HepG2 (cell line): ENCODE results near the gene RNF208. TPM values are rescaled to one million over a fixed set of nuclear protein-coding genes. Genes with fewer than 3 reads are reported as not detected.

ENCODE experiments used
- ATAC-seq: fragments of 200-7000 bp; cut with Tn5 transposase; 3 replicates; pipeline ENCODE4 v1.9.1; 2020; ENCODE audit warnings: mild to moderate bottlenecking, moderate library complexity
- BruUV-seq: library from RNA; stranded (reverse); fragments of 400-500 nt; replicated peaks from 2 replicates; lab custom pipeline; 2021; lab: Mats Ljungman, UMichigan
- CTCF ChIA-PET: fragments of 300-600 bp; formaldehyde crosslinking; extraction: SDS; loops from one replicate; lab custom pipeline; 2021; ENCODE audit warnings: low total read pairs, inconsistent platforms, low intra/inter-chr PET ratio; lab: Yijun Ruan, JAX
- POLR2A ChIA-PET: fragments of 350-600 bp; sonication (Branson Sonifier 250); formaldehyde crosslinking; loops from one replicate; lab custom pipeline; 2020; ENCODE audit warnings: antibody characterized with exemption, inconsistent platforms; lab: Yijun Ruan, JAX
- DNase-seq: peaks from one replicate; pipeline ENCODE4 v3.0.0-alpha.2; 2015; ENCODE audit warnings: low spot score
- FAIRE-seq: peaks from 3 replicates; lab custom pipeline; 2011; peaks lifted over from hg19 to GRCh38; lab: Jason Lieb, UNC
- H2AFZ ChIP-seq: one replicate; pipeline ENCODE4 v1.6.1; 2011; ENCODE audit warnings: low read length, inconsistent platforms
- H3K27ac ChIP-seq: fragments of 300-600 bp; 3 replicates; pipeline ENCODE4 v1.8.0; 2011; ENCODE audit warnings: mixed run types, mild to moderate bottlenecking, mixed read lengths, low read length, inconsistent platforms; ENCODE audit not compliant: insufficient read depth; ENCODE audit errors: extremely low read length
- H3K27me3 ChIP-seq, 2 experiments: fragments of 200-600 bp in 1 of 2; 2 replicates in 1 of 2; 3 replicates in 1 of 2; pipeline versions ENCODE4 v1.6.0 to v1.8.0; 2011; ENCODE audit warnings: low read length in 2 of 2, mild to moderate bottlenecking in 2 of 2, moderate library complexity in 2 of 2, inconsistent platforms in 1 of 2; ENCODE audit not compliant: insufficient read depth in 2 of 2, control insufficient read depth in 1 of 2
- H3K36me3 ChIP-seq, 2 experiments: fragments of 200-600 bp in 1 of 2; replicated peaks in 1 of 2; 2 replicates in 1 of 2; 3 replicates in 1 of 2; pipeline versions ENCODE4 v1.5.1 to v1.8.0; 2011; ENCODE audit warnings: low read length in 2 of 2, inconsistent platforms in 1 of 2; ENCODE audit not compliant: insufficient read depth in 2 of 2, control insufficient read depth in 1 of 2
- H3K4me1 ChIP-seq: 2 replicates; pipeline ENCODE4 v1.5.1; 2012; ENCODE audit warnings: low read length, inconsistent platforms; ENCODE audit not compliant: insufficient read depth
- H3K4me2 ChIP-seq: 2 replicates; pipeline ENCODE4 v1.6.0; 2011; ENCODE audit warnings: low read depth, low read length, inconsistent platforms
- H3K4me3 ChIP-seq, 3 experiments: fragments of 200-600 bp in 1 of 3; sonication (generic), shearing (Covaris generic) in 1 of 3; replicated peaks in 1 of 3; 2 replicates each; pipeline ENCODE4 v1.5.1; 2011 to 2016; ENCODE audit warnings: low read length in 3 of 3, inconsistent platforms in 2 of 3, low read depth in 2 of 3, mild to moderate bottlenecking in 2 of 3, control low read depth in 1 of 3, mixed read lengths in 1 of 3; ENCODE audit not compliant: insufficient read depth in 1 of 3
- H3K79me2 ChIP-seq: one replicate; pipeline ENCODE4 v1.6.1; 2011; ENCODE audit warnings: low read length, inconsistent platforms; ENCODE audit not compliant: insufficient read depth
- H3K9ac ChIP-seq: 2 replicates; pipeline ENCODE4 v1.6.0; 2011; ENCODE audit warnings: mild to moderate bottlenecking, low read depth, low read length, inconsistent platforms; ENCODE audit not compliant: insufficient read depth
- H3K9me3 ChIP-seq: 2 replicates; pipeline ENCODE4 v1.5.1; 2012; ENCODE audit warnings: mild to moderate bottlenecking, low read length
- H4K20me1 ChIP-seq: 2 replicates; pipeline ENCODE4 v1.6.0; 2011; ENCODE audit warnings: inconsistent platforms, mild to moderate bottlenecking, low read length, moderate library complexity; ENCODE audit not compliant: insufficient read depth
- ATF4 ChIP-seq, 2 experiments: fragments of 450-650 bp in 1 of 2; sonication (generic) in 1 of 2; formaldehyde crosslinking; IDR thresholded peaks; 2 replicates each; pipeline versions ENCODE4 v1.5.0 to v1.8.0; 2020 to 2022; ENCODE audit warnings: mild to moderate bottlenecking in 1 of 2, missing genetic modification reagents in 1 of 2
- DDIT3 ChIP-seq: sonication (generic); formaldehyde crosslinking; IDR thresholded peaks from 2 replicates; pipeline ENCODE4 v1.4.0; 2020; ENCODE audit warnings: mild to moderate bottlenecking, missing genetic modification reagents
- DZIP1 ChIP-seq: sonication (generic); formaldehyde crosslinking; IDR thresholded peaks from 2 replicates; pipeline ENCODE4 v1.5.0; 2020; ENCODE audit warnings: mild to moderate bottlenecking, missing genetic modification reagents
- GABPA ChIP-seq, 2 experiments: IDR thresholded peaks; 2 replicates each; pipeline ENCODE4 v1.6.1; 2011 to 2016; ENCODE audit warnings: low read depth in 2 of 2, low read length in 1 of 2, missing biosample characterization in 1 of 2, missing genetic modification characterization in 1 of 2
- KDM3A ChIP-seq: IDR thresholded peaks from 2 replicates; pipeline ENCODE4 v1.6.1; 2018; ENCODE audit warnings: low read depth, missing compliant biosample characterization
- KDM6A ChIP-seq: IDR thresholded peaks from 2 replicates; pipeline ENCODE4 v1.6.1; 2016; ENCODE audit warnings: low read depth
- NFIB ChIP-seq: sonication (generic); formaldehyde crosslinking; IDR thresholded peaks from 2 replicates; pipeline ENCODE4 v1.9.0; 2021; ENCODE audit warnings: missing genetic modification reagents, mild to moderate bottlenecking, borderline replicate concordance
- POLR2G ChIP-seq: fragments of 200-400 bp; formaldehyde crosslinking; IDR thresholded peaks from 2 replicates; pipeline ENCODE4 v1.6.1; 2018; ENCODE audit warnings: mild to moderate bottlenecking, low read depth, low read length, moderate library complexity
- PRMT3 ChIP-seq: sonication (generic); formaldehyde crosslinking; IDR thresholded peaks from 2 replicates; pipeline ENCODE4 v1.8.1; 2022; ENCODE audit warnings: low read depth, mild to moderate bottlenecking, moderate library complexity, missing genetic modification reagents, borderline replicate concordance
- SRY ChIP-seq: sonication (generic); formaldehyde crosslinking; IDR thresholded peaks from 2 replicates; pipeline ENCODE4 v1.8.0; 2022; ENCODE audit warnings: mild to moderate bottlenecking, missing genetic modification reagents
- ZBTB20 ChIP-seq: sonication (generic); formaldehyde crosslinking; IDR thresholded peaks from 2 replicates; pipeline ENCODE4 v1.8.1; 2023; ENCODE audit warnings: missing genetic modification reagents, low read depth, mild to moderate bottlenecking, borderline replicate concordance
- ZBTB37 ChIP-seq: sonication (generic); formaldehyde crosslinking; IDR thresholded peaks from 2 replicates; pipeline ENCODE4 v1.4.0; 2020; ENCODE audit warnings: mild to moderate bottlenecking, missing genetic modification reagents
- ZMYM3 ChIP-seq: sonication (generic); formaldehyde crosslinking; IDR thresholded peaks from 2 replicates; pipeline ENCODE4 v1.5.1; 2020; ENCODE audit warnings: mild to moderate bottlenecking, missing genetic modification reagents
- ZNF484 ChIP-seq: sonication (generic); formaldehyde crosslinking; IDR thresholded peaks from 2 replicates; pipeline ENCODE4 v1.5.1; 2020; ENCODE audit warnings: mild to moderate bottlenecking, low read depth, missing genetic modification reagents, borderline replicate concordance
- ZNF547 ChIP-seq: sonication (generic); formaldehyde crosslinking; IDR thresholded peaks from 2 replicates; pipeline ENCODE4 v1.5.1; 2020; ENCODE audit warnings: mild to moderate bottlenecking, missing genetic modification reagents
- ZNF773 ChIP-seq: sonication (generic); formaldehyde crosslinking; IDR thresholded peaks from 2 replicates; pipeline ENCODE4 v1.4.0; 2020; ENCODE audit warnings: missing genetic modification reagents, borderline replicate concordance
- ZNF782 ChIP-seq: sonication (generic); formaldehyde crosslinking; IDR thresholded peaks from 2 replicates; pipeline ENCODE4 v1.4.0; 2020; ENCODE audit warnings: missing genetic modification reagents, mild to moderate bottlenecking, borderline replicate concordance
- WGBS: methylation state at CpG from one replicate; pipeline ENCODE4 v1.1.6; 2017; ENCODE audit warnings: low lambda C conversion rate; 5-methylcytosine and 5-hydroxymethylcytosine counted together
- in situ Hi-C: cut with HindIII; loops from 2 replicates; pipeline ENCODE4 v1.10.0; 2017; ENCODE audit warnings: low pct_unique_long_range_greater_than_20kb; ENCODE audit not compliant: extremely low pct_ligation_motif_present
- intact Hi-C: fragments of 100-400 bp; cut with micrococcal nuclease; formaldehyde crosslinking; loops from one replicate; pipeline ENCODE4 v1.10.0; 2022; ENCODE audit not compliant: unreplicated experiment
- polyA plus RNA-seq, 8 experiments: library from polyadenylated mRNA; depleted of rRNA in 3 of 8; stranded (reverse) in 7 of 8; unstranded in 1 of 8; fragments of >200 nt; fragmentation: Illumina TruSeq in 4 of 8; extraction: Trizol in 4 of 8; gene quantifications; 2 replicates each; pipeline versions ENCODE4 v1.2.1 to v1.2.3, GENCODE V29; 2011 to 2016; ENCODE audit warnings: low read depth in 4 of 8, missing spikeins in 1 of 8, mixed read lengths in 1 of 8; ENCODE audit not compliant: insufficient read depth in 1 of 8
- total RNA-seq, 5 experiments: library from RNA; depleted of rRNA; stranded (reverse); fragments of >200 nt; fragmentation: Illumina TruSeq; extraction: Trizol; gene quantifications; 2 replicates each; pipeline ENCODE4 v1.2.3, GENCODE V29; 2016; ENCODE audit warnings: low read depth in 1 of 5

RNF208 gene
- total and polyA plus RNA-seq, 2 of the 13 experiments (the other 11 are each of a cell fraction or from before 2014, with no cell fraction given), result 1.6 to 2.1 TPM

GRCh38 chr9:137234758-137235423 lies 12.9 kb upstream of the RNF208 start:
- WGBS, result 4% methylated on average over 13 of the region's 18 CpGs
- TF ChIP-seq DDIT3 (CRISPR knock-in tag) (no peak), POLR2G (no peak), KDM6A (CRISPR knock-in tag) (no peak), PRMT3 (CRISPR knock-in tag) (no peak), ZNF782 (0 out of 2 replicates have a peak, but pooled peaks have one; percentile 10), ATF4 (CRISPR knock-in tag; IDR thresholded peaks at IDR 0.05) (no peak), NFIB (no peak), ZBTB20 (no peak), SRY (CRISPR knock-in tag) (peak; percentile 15; the same call in 1 of the 2 replicates), ZNF773 (no peak), ZNF547 (CRISPR knock-in tag) (no peak), KDM3A (no peak), DZIP1 (no peak), ZMYM3 (CRISPR knock-in tag) (no peak), ZNF484 (CRISPR knock-in tag) (no peak), GABPA (IDR thresholded peaks at IDR 0.05; ENCODE audit: low read depth, low read length) (no peak), GABPA (CRISPR knock-in tag; IDR thresholded peaks at IDR 0.05; ENCODE audit: low read depth) (no peak), ZBTB37 (CRISPR knock-in tag) (no peak)

More at GRCh38 chr9:137234758-137235423, 12.9 kb upstream of the RNF208 start:
- Histone ChIP-seq H4K20me1 (no peaks in the 10 kb centered on the region), H2AFZ (no peak overlapping the region), H3K27ac (peak overlapping the region; percentile 68), H3K4me1 (peaks cover 66% of the 10 kb centered on the region), H3K4me2 (peak overlapping the region; percentile 85), H3K9me3 (no peaks in the 10 kb centered on the region), H3K27me3 (no peaks in the 10 kb centered on the region), H3K36me3 (no peaks in the 10 kb centered on the region), H3K79me2 (peaks cover 15% of the 10 kb centered on the region), H3K9ac (peak overlapping the region; percentile 72), H3K4me3 (peak overlapping the region; percentile 67 to 81 (median 72))
- in situ Hi-C loops (no loop called here), intact Hi-C loops (no loop called here)
- ChIA-PET CTCF (interaction anchor here (1.0 to 2.6 kb wide), 3 partner anchors 46 to 72 kb away, joined by 3 to 19 read pairs (median 3); partner anchors contain the start of genes ANAPC2 and SSNA1), POLR2A (interaction anchor here (0.7 to 4.1 kb wide), 5 partner anchors 11 to 34 kb away, joined by 4 to 45 read pairs (median 15); partner anchors contain the start of genes CYSRT1, NELFB, RNF208 and TPRN)
- ATAC-seq, result no peak
- FAIRE-seq, result no peak
- DNase-seq, result no peak
- BruUV-seq, result no TSS peak
